Measurements from ENCODE around the gene SLC27A4. TPM values are rescaled to one million over a fixed set of nuclear protein-coding genes. Genes with fewer than 3 reads are reported as not detected.

SLC27A4 gene
- total RNA-seq, 1 experiment from 2014 or later: 18.8 TPM

- CTCF ChIA-PET: interaction anchor here (0.9 to 2.9 kb wide), 3 partner anchors 10 to 50 kb away, joined by 3 to 12 read pairs (median 5); no protein-coding TSS in a partner anchor
- POLR2A ChIA-PET: interaction anchor here (0.8 kb wide), 1 partner anchor 10 kb away, joined by 3 read pairs; no protein-coding TSS in a partner anchor
- intact Hi-C loops (cut with micrococcal nuclease): no loop called here
- H3K4me3 Mint-ChIP-seq (ENCODE audit: unreplicated experiment): no peak overlapping the region
- H3K4me1 Mint-ChIP-seq (ENCODE audit: insufficient read depth, unreplicated experiment): no peaks in the 10 kb centered on the region
- no peak overlapping the region for H3K27ac Mint-ChIP-seq (ENCODE audit: low read depth, unreplicated experiment)
- TF ChIP-seq CTCF (IDR thresholded peaks at IDR 0.05; ENCODE audit: unreplicated experiment): no peak
- no peak for DNase-seq (ENCODE audit: unreplicated experiment)
- no TSS peak for BruUV-seq (replicated peaks)
- H3K27me3 Mint-ChIP-seq (ENCODE audit: insufficient read depth, unreplicated experiment): peaks cover 12% of the 10 kb centered on the region
- H3K36me3 Mint-ChIP-seq (ENCODE audit: insufficient read depth, unreplicated experiment): no peaks in the 10 kb centered on the region
- H3K9me3 Mint-ChIP-seq (ENCODE audit: unreplicated experiment): no peaks in the 10 kb centered on the region
These were observed 69.1 kb downstream of the SLC27A4 start for GRCh38 chr9:128409450-128409849.

- Mint-ChIP-seq H3K4me3 (ENCODE audit: unreplicated experiment) (no peak overlapping the region), H3K36me3 (ENCODE audit: insufficient read depth, unreplicated experiment) (no peaks in the 10 kb centered on the region), H3K27ac (ENCODE audit: low read depth, unreplicated experiment) (no peak overlapping the region), H3K27me3 (ENCODE audit: insufficient read depth, unreplicated experiment) (peaks cover 17% of the 10 kb centered on the region), H3K4me1 (ENCODE audit: insufficient read depth, unreplicated experiment) (no peaks in the 10 kb centered on the region), H3K9me3 (ENCODE audit: unreplicated experiment) (no peaks in the 10 kb centered on the region)
- TF ChIP-seq CTCF (IDR thresholded peaks at IDR 0.05; ENCODE audit: unreplicated experiment): no peak
- POLR2A ChIA-PET: interaction anchor here (0.6 to 0.8 kb wide), 2 partner anchors 10 to 48 kb away, joined by 3 read pairs; no protein-coding TSS in a partner anchor
- intact Hi-C loops (cut with micrococcal nuclease): loop anchor here (10.0 kb wide), 1 partner anchor 45 kb away; no protein-coding TSS in a partner anchor
- DNase-seq (ENCODE audit: unreplicated experiment): no peak
- no TSS peak for BruUV-seq (replicated peaks)
- CTCF ChIA-PET: interaction anchor here (0.9 to 2.9 kb wide), 4 partner anchors 10 to 51 kb away, joined by 3 to 12 read pairs (median 8); no protein-coding TSS in a partner anchor
These were observed 69.7 kb downstream of the SLC27A4 start for GRCh38 chr9:128409978-128410377.

Small RNA genes within 50 kb of the gene (microRNA-seq; reads per million reads assigned to microRNA genes)
- gene MIR219B: not detected

Other genes with a start within 250 kb of the SLC27A4 start
- gene PTGES2, start 212.8 kb upstream of the SLC27A4 start, total RNA-seq (2022): 114 and 130 TPM in 2 replicates
- gene LCN2, start 191.1 kb upstream of the SLC27A4 start, total RNA-seq (2022): 7.7 and 41.6 TPM in 2 replicates
- 68.6 and 70.4 TPM in 2 replicates for gene BBLN, start 180.3 kb upstream of the SLC27A4 start, total RNA-seq (2022)
- gene CIZ1, start 149.0 kb upstream of the SLC27A4 start, total RNA-seq (2022): 133 and 151 TPM in 2 replicates
- 0.98 and 2.0 TPM in 2 replicates for gene DNM1, start 137.1 kb upstream of the SLC27A4 start, total RNA-seq (2022)
- gene GOLGA2, start 64.5 kb upstream of the SLC27A4 start, total RNA-seq (2022): 124 and 147 TPM in 2 replicates
- 27.7 and 39.0 TPM in 2 replicates for gene SWI5, start 64.3 kb upstream of the SLC27A4 start, total RNA-seq (2022)
- 36.1 and 37.6 TPM in 2 replicates for gene TRUB2, start 18.1 kb upstream of the SLC27A4 start, total RNA-seq (2022)
- gene COQ4, start 17.7 kb upstream of the SLC27A4 start, total RNA-seq (2022): 57.1 and 58.9 TPM in 2 replicates
- gene URM1, start 30.8 kb downstream of the SLC27A4 start, total RNA-seq (2022): 56.8 and 57.7 TPM in 2 replicates
- 2.3 and 4.1 TPM in 2 replicates for gene CERCAM, start 80.3 kb downstream of the SLC27A4 start, total RNA-seq (2022)
- gene ODF2, start 115.5 kb downstream of the SLC27A4 start, total RNA-seq (2022): 34.4 and 37.3 TPM in 2 replicates
- gene GLE1, start 164.2 kb downstream of the SLC27A4 start, total RNA-seq (2022): 34.1 TPM in 2 replicates
- 254 and 280 TPM in 2 replicates for gene SPTAN1, start 212.1 kb downstream of the SLC27A4 start, total RNA-seq (2022)